ENCODE results near the gene USP31. TPM values are rescaled to one million over a fixed set of nuclear protein-coding genes. Genes with fewer than 3 reads are reported as not detected.
"Not testable (repeated sequence)": the region's sequence is repeated elsewhere in the genome, so short reads cannot be mapped to it uniquely, and the experiment has no call there.

USP31 gene
- total and polyA plus RNA-seq, 2 donors (not counting 1 experiment from before 2014, with no cell fraction given), result 1.6 to 6.7 TPM

DNA sequence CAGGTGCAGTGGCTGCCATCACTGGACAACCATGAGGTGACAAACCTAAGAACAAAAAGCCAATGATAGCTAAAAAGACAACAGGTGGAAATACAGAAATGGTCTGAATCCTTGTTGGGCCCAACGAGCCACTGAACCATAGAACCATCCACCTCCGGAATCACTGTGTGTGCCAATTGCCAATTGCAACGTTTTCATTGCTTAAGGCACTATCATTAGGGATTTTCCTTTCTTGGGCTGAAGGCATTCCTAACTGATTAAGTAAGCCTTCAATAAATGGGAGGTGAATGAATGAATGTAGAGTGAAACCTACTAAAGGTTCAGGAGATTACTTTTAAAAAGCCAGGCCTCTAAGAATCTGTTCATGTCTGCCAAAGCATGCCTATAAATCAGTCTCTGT lies 3.6 kb downstream of the USP31 start:
- no peaks in the 10 kb centered on the region for H3K27me3 Mint-ChIP-seq
- no peak overlapping the region for H3K27ac ChIP-seq (ENCODE audit: low read length in 2 of 2)
- no peak for ATAC-seq (ENCODE audit: low read depth)

DNA sequence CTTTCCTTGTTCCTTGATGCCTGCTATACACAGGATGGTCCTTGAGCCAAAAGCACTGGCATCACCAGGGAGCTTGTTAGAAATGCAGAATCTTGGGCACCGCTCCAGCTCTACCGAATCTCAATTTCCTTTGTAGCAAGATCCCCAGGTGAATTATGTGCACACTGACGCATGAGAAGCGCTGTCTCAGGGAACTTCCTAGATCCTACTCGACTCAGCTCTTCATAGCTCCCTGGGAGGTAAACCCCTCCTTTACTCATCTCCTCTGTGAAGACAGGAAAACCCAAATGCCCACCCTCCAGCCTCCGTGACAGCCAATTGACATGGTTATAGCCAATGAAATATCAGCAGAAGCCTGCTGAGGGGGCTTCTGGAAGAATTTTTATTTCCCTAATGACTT lies 4.1 kb downstream of the USP31 start:
- no peaks in the 10 kb centered on the region for H3K9me3 ChIP-seq (ENCODE audit: control extremely low read depth in 1 of 3, control insufficient read depth in 2 of 3, insufficient read depth in 1 of 3, low read length in 2 of 3)
- no peaks in the 10 kb centered on the region for H4K20me1 ChIP-seq (ENCODE audit: control insufficient read depth, insufficient read depth, low read length, poor library complexity, severe bottlenecking)
- ChIA-PET POLR2A (interaction anchor here (0.5 kb wide), 1 partner anchor 1477 kb away, joined by 8 read pairs; no protein-coding TSS in a partner anchor), CTCF (no interaction called here)
- no peak overlapping the region for H3K9ac ChIP-seq (ENCODE audit: low read length)
- H3K4me3 Mint-ChIP-seq, result no peak overlapping the region
- H3K27ac ChIP-seq (ENCODE audit: low read length in 2 of 2), result no peak overlapping the region
- intact Hi-C loops (cut with micrococcal nuclease), result no loop called here
- H3K27me3 ChIP-seq (replicated peaks in 1 of 4; ENCODE audit: control extremely low read depth in 1 of 4, control insufficient read depth in 3 of 4, insufficient read depth in 4 of 4, low read length in 3 of 4), result no peaks in the 10 kb centered on the region
- no peak overlapping the region for H3K27ac Mint-ChIP-seq
- no peaks in the 10 kb centered on the region for H3K36me3 ChIP-seq (replicated peaks in 1 of 2; ENCODE audit: control extremely low read depth in 1 of 2, control insufficient read depth in 1 of 2, extremely low read depth in 1 of 2, insufficient read depth in 2 of 2, low read length in 1 of 2)
- H3K79me2 ChIP-seq (ENCODE audit: control insufficient read depth, insufficient read depth, low read length), result peaks cover 9% of the 10 kb centered on the region
- peaks cover 13% of the 10 kb centered on the region for H3K4me1 Mint-ChIP-seq
- no peak overlapping the region for H3K4me3 ChIP-seq (ENCODE audit: control extremely low read depth in 1 of 5, extremely low read depth in 1 of 5, insufficient read depth in 1 of 5, low read depth in 2 of 5, low read length in 4 of 5)
- ATAC-seq (ENCODE audit: low read depth) (no peak), DNase-seq (no peak)
- no peak for TF ChIP-seq EZH2 (IDR thresholded peaks at IDR 0.05; ENCODE audit: borderline replicate concordance, insufficient read depth, low read depth, low read length, poor library complexity, severe bottlenecking)
- TF ChIP-seq CTCF (IDR thresholded peaks at IDR 0.05), result no peak
- 72% methylated on average over 5 of the region's 6 CpGs for WGBS (ENCODE audit: insufficient coverage)
- no peak overlapping the region for H3K4me2 ChIP-seq (replicated peaks; ENCODE audit: low read depth, low read length, poor library complexity, severe bottlenecking)
- H3K27me3 Mint-ChIP-seq, result no peaks in the 10 kb centered on the region
- H3K4me1 ChIP-seq (ENCODE audit: control insufficient read depth in 2 of 2, insufficient read depth in 2 of 2, low read length in 2 of 2), result peaks cover 8 to 9% of the 10 kb centered on the region in 2 donors
- H3K9me3 Mint-ChIP-seq (ENCODE audit: insufficient read depth), result no peaks in the 10 kb centered on the region
- no peak overlapping the region for H2AFZ ChIP-seq (ENCODE audit: insufficient read depth, low read depth, low read length, poor library complexity, severe bottlenecking)

More for the DNA sequence above, 3.6 kb downstream of the USP31 start:
- Histone ChIP-seq H3K9me3 (ENCODE audit: control extremely low read depth in 1 of 3, control insufficient read depth in 2 of 3, insufficient read depth in 1 of 3, low read length in 2 of 3) (no peaks in the 10 kb centered on the region), H2AFZ (ENCODE audit: insufficient read depth, low read depth, low read length, poor library complexity, severe bottlenecking) (no peak overlapping the region), H3K36me3 (replicated peaks in 1 of 2; ENCODE audit: control extremely low read depth in 1 of 2, control insufficient read depth in 1 of 2, extremely low read depth in 1 of 2, insufficient read depth in 2 of 2, low read length in 1 of 2) (no peaks in the 10 kb centered on the region), H3K4me1 (ENCODE audit: control insufficient read depth in 2 of 2, insufficient read depth in 2 of 2, low read length in 2 of 2) (peaks cover 8 to 9% of the 10 kb centered on the region in 2 donors), H4K20me1 (ENCODE audit: control insufficient read depth, insufficient read depth, low read length, poor library complexity, severe bottlenecking) (no peaks in the 10 kb centered on the region), H3K79me2 (ENCODE audit: control insufficient read depth, insufficient read depth, low read length) (peaks cover 9% of the 10 kb centered on the region), H3K27me3 (replicated peaks in 1 of 4; ENCODE audit: control extremely low read depth in 1 of 4, control insufficient read depth in 3 of 4, insufficient read depth in 4 of 4, low read length in 3 of 4) (no peaks in the 10 kb centered on the region), H3K9ac (ENCODE audit: low read length) (no peak overlapping the region), H3K4me3 (ENCODE audit: control extremely low read depth in 1 of 5, extremely low read depth in 1 of 5, insufficient read depth in 1 of 5, low read depth in 2 of 5, low read length in 4 of 5) (no peak overlapping the region), H3K4me2 (replicated peaks; ENCODE audit: low read depth, low read length, poor library complexity, severe bottlenecking) (no peak overlapping the region)
- 100% methylated on average over 2 of the region's 3 CpGs for WGBS (ENCODE audit: insufficient coverage)
- H3K4me3 Mint-ChIP-seq, result no peak overlapping the region
- H3K9me3 Mint-ChIP-seq (ENCODE audit: insufficient read depth), result no peaks in the 10 kb centered on the region
- DNase-seq, result no peak
- ChIA-PET POLR2A (interaction anchor here (0.5 kb wide), 1 partner anchor 1477 kb away, joined by 8 read pairs; no protein-coding TSS in a partner anchor), CTCF (no interaction called here)
- H3K27ac Mint-ChIP-seq, result no peak overlapping the region
- intact Hi-C loops (cut with micrococcal nuclease), result no loop called here
- no peak for TF ChIP-seq EZH2 (IDR thresholded peaks at IDR 0.05; ENCODE audit: borderline replicate concordance, insufficient read depth, low read depth, low read length, poor library complexity, severe bottlenecking)
- H3K4me1 Mint-ChIP-seq, result peaks cover 14% of the 10 kb centered on the region

- POLR2A ChIA-PET, result not testable (repeated sequence)
These were observed 4.9 kb downstream of the USP31 start for GRCh38 chr16:23144393-23144792.

More at GRCh38 chr16:23144393-23144792, 4.9 kb downstream of the USP31 start:
- H3K9ac ChIP-seq (ENCODE audit: low read length); H3K79me2 ChIP-seq (ENCODE audit: control insufficient read depth, insufficient read depth, low read length); H3K4me3 ChIP-seq (ENCODE audit: control extremely low read depth in 1 of 5, extremely low read depth in 1 of 5, insufficient read depth in 1 of 5, low read depth in 2 of 5, low read length in 4 of 5); H3K27me3 ChIP-seq (replicated peaks in 1 of 4; ENCODE audit: control extremely low read depth in 1 of 4, control insufficient read depth in 3 of 4, insufficient read depth in 4 of 4, low read length in 3 of 4); ATAC-seq (ENCODE audit: low read depth); H2AFZ ChIP-seq (ENCODE audit: insufficient read depth, low read depth, low read length, poor library complexity, severe bottlenecking); H4K20me1 ChIP-seq (ENCODE audit: control insufficient read depth, insufficient read depth, low read length, poor library complexity, severe bottlenecking); H3K9me3 ChIP-seq (ENCODE audit: control extremely low read depth in 1 of 3, control insufficient read depth in 2 of 3, insufficient read depth in 1 of 3, low read length in 2 of 3); H3K4me1 Mint-ChIP-seq; H3K4me3 Mint-ChIP-seq; intact Hi-C loops (cut with micrococcal nuclease); H3K4me1 ChIP-seq (ENCODE audit: control insufficient read depth in 2 of 2, insufficient read depth in 2 of 2, low read length in 2 of 2); H3K9me3 Mint-ChIP-seq (ENCODE audit: insufficient read depth); H3K36me3 ChIP-seq (replicated peaks in 1 of 2; ENCODE audit: control extremely low read depth in 1 of 2, control insufficient read depth in 1 of 2, extremely low read depth in 1 of 2, insufficient read depth in 2 of 2, low read length in 1 of 2); DNase-seq; H3K27ac Mint-ChIP-seq; CTCF ChIA-PET; H3K27me3 Mint-ChIP-seq; H3K27ac ChIP-seq (ENCODE audit: low read length in 2 of 2); H3K4me2 ChIP-seq (replicated peaks; ENCODE audit: low read depth, low read length, poor library complexity, severe bottlenecking): not testable (repeated sequence)
- 100% methylated on average over 2 of the region's 9 CpGs for WGBS (ENCODE audit: insufficient coverage)

All from B cell (primary cell).